ENCODE measurements around the gene MYH10.

- TF ChIP-seq, protein P1, sequence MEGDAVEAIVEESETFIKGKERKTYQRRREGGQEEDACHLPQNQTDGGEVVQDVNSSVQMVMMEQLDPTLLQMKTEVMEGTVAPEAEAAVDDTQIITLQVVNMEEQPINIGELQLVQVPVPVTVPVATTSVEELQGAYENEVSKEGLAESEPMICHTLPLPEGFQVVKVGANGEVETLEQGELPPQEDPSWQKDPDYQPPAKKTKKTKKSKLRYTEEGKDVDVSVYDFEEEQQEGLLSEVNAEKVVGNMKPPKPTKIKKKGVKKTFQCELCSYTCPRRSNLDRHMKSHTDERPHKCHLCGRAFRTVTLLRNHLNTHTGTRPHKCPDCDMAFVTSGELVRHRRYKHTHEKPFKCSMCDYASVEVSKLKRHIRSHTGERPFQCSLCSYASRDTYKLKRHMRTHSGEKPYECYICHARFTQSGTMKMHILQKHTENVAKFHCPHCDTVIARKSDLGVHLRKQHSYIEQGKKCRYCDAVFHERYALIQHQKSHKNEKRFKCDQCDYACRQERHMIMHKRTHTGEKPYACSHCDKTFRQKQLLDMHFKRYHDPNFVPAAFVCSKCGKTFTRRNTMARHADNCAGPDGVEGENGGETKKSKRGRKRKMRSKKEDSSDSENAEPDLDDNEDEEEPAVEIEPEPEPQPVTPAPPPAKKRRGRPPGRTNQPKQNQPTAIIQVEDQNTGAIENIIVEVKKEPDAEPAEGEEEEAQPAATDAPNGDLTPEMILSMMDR (IDR thresholded peaks at IDR 0.05) = no peak
- TF ChIP-seq POLR2A (IDR thresholded peaks at IDR 0.05) = no peak
These were observed 11.2 kb downstream of the MYH10 start for GRCh38 chr17:8619294-8619693.
